SK-N-SH treated with all-trans-retinoic acid at 6 μM for 48 hours (cell line): ENCODE measurements around the gene AKNA.
A peak's percentile ranks its signal among the peaks of the same experiment; 100 is the strongest.

Source experiments
- ATAC-seq: fragments of 200-7000 bp; cut with Tn5 transposase; 3 replicates; pipeline ENCODE4 v1.9.1; 2020; ENCODE audit warnings: mild to moderate bottlenecking, moderate library complexity
- ARNTL ChIP-seq: fragments of 450-650 bp; formaldehyde crosslinking; IDR thresholded peaks from 2 replicates; pipeline ENCODE4 v1.5.0; 2020; ENCODE audit warnings: low read depth, mild to moderate bottlenecking, moderate library complexity, borderline replicate concordance
- BACH2 ChIP-seq: fragments of 250-450 bp; sonication (Bioruptor Pico); IDR thresholded peaks from 2 replicates; pipeline ENCODE4 v1.9.0; 2021; ENCODE audit warnings: mild to moderate bottlenecking, borderline replicate concordance
- CREB5 ChIP-seq: fragments of 250-450 bp; sonication (Bioruptor Pico); IDR thresholded peaks from 2 replicates; pipeline ENCODE4 v1.5.1; 2020; ENCODE audit warnings: low read depth, mild to moderate bottlenecking, moderate library complexity
- CSDC2 ChIP-seq: fragments of 250-450 bp; sonication (Bioruptor Pico); IDR thresholded peaks from 2 replicates; pipeline ENCODE4 v1.5.0; 2020; ENCODE audit warnings: mild to moderate bottlenecking, moderate library complexity
- CSRNP3 ChIP-seq: fragments of 250-450 bp; sonication (Bioruptor Pico); IDR thresholded peaks from 2 replicates; pipeline ENCODE4 v1.5.1; 2021; ENCODE audit warnings: mild to moderate bottlenecking, moderate library complexity
- ESRRG ChIP-seq: fragments of 250-450 bp; sonication (Bioruptor Pico); IDR thresholded peaks from 2 replicates; pipeline ENCODE4 v1.6.1; 2021; ENCODE audit warnings: mild to moderate bottlenecking
- GLIS3 ChIP-seq: fragments of 250-450 bp; sonication (Bioruptor Pico); IDR thresholded peaks from 2 replicates; pipeline ENCODE4 v1.5.0; 2020; ENCODE audit warnings: mild to moderate bottlenecking, moderate library complexity
- ISL1 ChIP-seq: fragments of 250-450 bp; sonication (Bioruptor Pico); IDR thresholded peaks from 2 replicates; pipeline ENCODE4 v2.1.2; 2022; ENCODE audit warnings: mild to moderate bottlenecking, moderate library complexity
- OSR1 ChIP-seq: fragments of 250-450 bp; sonication (Bioruptor Pico); IDR thresholded peaks from 2 replicates; pipeline ENCODE4 v1.8.0; 2022; ENCODE audit warnings: moderate library complexity, mild to moderate bottlenecking, inconsistent platforms
- PATZ1 ChIP-seq: fragments of 250-450 bp; sonication (Bioruptor Pico); IDR thresholded peaks from 2 replicates; pipeline ENCODE4 v1.8.0; 2020; ENCODE audit warnings: mild to moderate bottlenecking, moderate library complexity, borderline replicate concordance
- PPARA ChIP-seq: fragments of 250-450 bp; sonication (Bioruptor Pico); IDR thresholded peaks from 2 replicates; pipeline ENCODE4 v1.5.0; 2020; ENCODE audit warnings: mild to moderate bottlenecking, borderline replicate concordance
- RARB ChIP-seq: fragments of 250-450 bp; sonication (Bioruptor Pico); IDR thresholded peaks from 2 replicates; pipeline ENCODE4 v1.8.0; 2021; ENCODE audit warnings: mild to moderate bottlenecking, moderate library complexity
- SNAI2 ChIP-seq: fragments of 250-450 bp; sonication (Bioruptor Pico); IDR thresholded peaks from 2 replicates; pipeline ENCODE4 v1.5.0; 2020; ENCODE audit warnings: mild to moderate bottlenecking, moderate library complexity
- TCF4 ChIP-seq: fragments of 250-450 bp; sonication (Bioruptor Pico); IDR thresholded peaks from 2 replicates; pipeline ENCODE4 v1.8.0; 2021; ENCODE audit warnings: mild to moderate bottlenecking, moderate library complexity, borderline replicate concordance
- TSHZ2 ChIP-seq: fragments of 250-450 bp; sonication (Bioruptor Pico); IDR thresholded peaks from 2 replicates; pipeline ENCODE4 v1.5.0; 2020; ENCODE audit warnings: mild to moderate bottlenecking, moderate library complexity
- ZC3H10 ChIP-seq: fragments of 250-450 bp; sonication (Bioruptor Pico); IDR thresholded peaks from 2 replicates; pipeline ENCODE4 v1.5.1; 2021; ENCODE audit warnings: mild to moderate bottlenecking, moderate library complexity
- ZFP3 ChIP-seq: fragments of 250-450 bp; sonication (Bioruptor Pico); IDR thresholded peaks from 2 replicates; pipeline ENCODE4 v1.5.0; 2020; ENCODE audit warnings: mild to moderate bottlenecking, moderate library complexity
- ZFP30 ChIP-seq: fragments of 450-650 bp; formaldehyde crosslinking; IDR thresholded peaks from 2 replicates; pipeline ENCODE4 v1.5.0; 2022; ENCODE audit warnings: mild to moderate bottlenecking, moderate library complexity
- ZNF565 ChIP-seq: fragments of 450-650 bp; formaldehyde crosslinking; conservative IDR thresholded peaks from 2 replicates; pipeline ENCODE4 v1.5.0; 2020; ENCODE audit warnings: low read depth, mild to moderate bottlenecking, moderate library complexity
- ZNF70 ChIP-seq: fragments of 450-650 bp; formaldehyde crosslinking; IDR thresholded peaks from 2 replicates; pipeline ENCODE4 v1.5.0; 2020; ENCODE audit warnings: mild to moderate bottlenecking, moderate library complexity
- ZNF8 ChIP-seq: fragments of 450-650 bp; formaldehyde crosslinking; IDR thresholded peaks from 2 replicates; pipeline ENCODE4 v1.5.0; 2020; ENCODE audit warnings: mild to moderate bottlenecking, moderate library complexity
- TF ChIP-seq, protein P1 (sequence below): fragments of 250-450 bp; sonication (Bioruptor Pico); IDR thresholded peaks from 2 replicates; pipeline ENCODE4 v1.8.0; 2021; ENCODE audit warnings: low read depth, mild to moderate bottlenecking, moderate library complexity, borderline replicate concordance

The AKNA gene

DNA sequence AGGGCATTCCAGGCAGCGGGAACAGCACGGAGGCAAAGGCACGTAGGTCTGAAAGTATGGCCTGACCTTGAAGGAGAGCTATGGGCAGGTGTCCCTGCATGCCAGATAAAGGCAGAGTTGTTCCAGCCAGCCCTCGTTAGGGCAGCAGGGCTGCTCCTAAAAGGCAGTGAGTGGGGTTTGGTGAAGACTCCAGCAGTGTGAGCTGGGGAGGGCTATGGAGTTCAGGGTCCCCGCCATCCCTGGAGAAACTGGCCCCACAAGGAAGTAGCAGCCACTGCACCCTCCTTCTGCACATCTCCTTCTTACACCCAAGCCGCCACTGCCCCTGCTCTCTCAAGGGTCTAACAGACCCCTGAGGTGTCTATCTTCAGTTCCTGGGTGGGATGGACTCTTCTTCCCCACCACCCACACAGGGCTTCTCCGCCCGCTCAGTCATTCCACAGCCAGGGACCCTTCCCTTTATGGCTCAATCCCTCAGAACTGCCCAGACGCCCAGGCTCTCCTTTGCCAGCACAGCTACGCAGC is 1.4 kb downstream of the AKNA start:
- TF ChIP-seq ZFP30 (CRISPR knock-in tag), result no peak
- no peak for TF ChIP-seq RARB (CRISPR knock-in tag)
- TF ChIP-seq PPARA, result no peak
- no peak for TF ChIP-seq ZC3H10 (CRISPR knock-in tag)
- no peak for TF ChIP-seq ARNTL (CRISPR knock-in tag)
- TF ChIP-seq ISL1 (CRISPR knock-in tag), result no peak
- TF ChIP-seq BACH2 (CRISPR knock-in tag), result no peak
- no peak for TF ChIP-seq ESRRG (CRISPR knock-in tag)
- no peak for TF ChIP-seq TCF4 (CRISPR knock-in tag)
- TF ChIP-seq CSRNP3, result no peak
- no peak for TF ChIP-seq ZNF70 (CRISPR knock-in tag)
- no peak for TF ChIP-seq ZFP3
- TF ChIP-seq CSDC2 (CRISPR knock-in tag), result no peak
- no peak for TF ChIP-seq CREB5 (CRISPR knock-in tag)
- no peak for TF ChIP-seq ZNF8 (CRISPR knock-in tag)
- ATAC-seq, result no peak

DNA sequence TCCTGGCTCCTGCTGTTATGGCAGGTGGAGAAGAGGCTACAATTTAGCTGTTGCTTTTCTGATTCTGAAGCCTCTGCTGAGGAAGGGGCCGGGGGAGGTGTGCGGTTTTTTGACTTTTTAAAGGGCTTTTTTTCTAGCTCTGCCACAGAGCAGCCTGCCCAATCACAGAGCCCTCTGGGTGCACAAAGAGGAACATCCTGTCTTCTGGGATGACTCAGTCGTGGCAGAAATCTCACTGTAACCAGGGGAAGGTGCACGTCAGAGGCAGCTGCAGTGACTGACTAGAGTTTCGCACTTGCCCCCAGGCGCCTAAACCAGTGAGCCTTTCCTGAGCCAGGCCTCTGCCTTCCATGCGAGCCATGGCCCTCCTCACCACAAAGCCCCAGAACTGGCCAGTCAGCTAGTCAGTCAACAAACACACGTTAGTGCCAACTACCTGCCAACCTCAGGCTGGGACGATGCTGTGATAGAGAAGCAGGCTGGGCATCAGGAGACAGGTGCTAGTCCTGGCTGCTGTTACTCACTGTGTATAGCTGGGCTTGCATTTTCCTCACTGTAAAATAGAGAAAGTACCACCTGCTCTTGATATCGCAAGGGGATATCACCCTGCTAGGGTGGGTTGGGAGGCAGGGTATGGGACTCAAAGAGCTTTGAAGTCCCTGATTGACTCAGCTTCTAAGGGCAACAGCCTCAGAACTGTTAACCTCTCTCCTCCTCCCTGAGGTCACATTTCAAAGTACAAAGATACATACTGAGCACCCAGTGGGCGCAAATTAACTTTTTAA is 2.2 kb downstream of the AKNA start:
- TF ChIP-seq OSR1 (no peak), ISL1 (CRISPR knock-in tag) (no peak), CSRNP3 (no peak), RARB (CRISPR knock-in tag) (no peak), ZFP30 (CRISPR knock-in tag) (no peak), ZNF8 (CRISPR knock-in tag) (no peak), SNAI2 (no peak), BACH2 (CRISPR knock-in tag) (no peak), CSDC2 (CRISPR knock-in tag) (no peak), ZC3H10 (CRISPR knock-in tag) (no peak), ESRRG (CRISPR knock-in tag) (no peak), ZNF565 (CRISPR knock-in tag) (no peak)
- ATAC-seq, result peak; percentile 89

DNA sequence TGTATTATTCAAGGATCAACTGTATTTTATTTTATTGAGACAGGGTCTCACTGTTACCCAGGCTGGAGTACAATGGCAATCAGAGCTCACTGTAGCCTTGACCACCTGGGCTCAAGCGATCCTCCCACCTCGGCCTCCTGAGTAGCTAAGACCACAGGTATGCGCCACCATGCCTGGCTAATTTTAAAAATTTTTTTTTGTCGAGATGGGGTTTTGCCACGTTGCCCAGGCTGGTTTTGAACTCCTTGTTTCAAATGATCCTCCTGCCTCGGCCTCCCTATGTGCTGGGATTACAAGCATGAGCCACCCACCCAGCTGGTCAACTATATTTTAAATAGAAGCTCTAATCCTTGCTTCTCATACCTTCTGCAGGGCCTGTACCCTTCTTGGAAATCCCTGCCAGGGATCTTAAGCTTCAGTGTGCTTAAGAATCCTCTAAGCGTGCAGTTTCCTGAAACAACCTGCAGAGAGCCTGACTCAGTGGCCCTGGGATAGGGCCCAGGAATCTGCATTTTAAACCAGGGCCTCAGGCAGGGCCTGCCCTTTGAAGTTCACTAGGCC is 2.9 kb downstream of the AKNA start:
- TF ChIP-seq RARB (CRISPR knock-in tag) (no peak), GLIS3 (no peak), CSDC2 (CRISPR knock-in tag) (no peak)

GRCh38 chr9:114384341-114384740 is 3.4 kb downstream of the AKNA start:
- no peak for ATAC-seq
- TF ChIP-seq ZNF8 (CRISPR knock-in tag) (no peak), TCF4 (CRISPR knock-in tag) (no peak), CSDC2 (CRISPR knock-in tag) (no peak), ZFP3 (no peak), CSRNP3 (no peak), GLIS3 (no peak), ARNTL (CRISPR knock-in tag) (no peak), SNAI2 (no peak), TSHZ2 (no peak), PATZ1 (CRISPR knock-in tag) (no peak), ZFP30 (CRISPR knock-in tag) (no peak)
- TF ChIP-seq, protein P1, sequence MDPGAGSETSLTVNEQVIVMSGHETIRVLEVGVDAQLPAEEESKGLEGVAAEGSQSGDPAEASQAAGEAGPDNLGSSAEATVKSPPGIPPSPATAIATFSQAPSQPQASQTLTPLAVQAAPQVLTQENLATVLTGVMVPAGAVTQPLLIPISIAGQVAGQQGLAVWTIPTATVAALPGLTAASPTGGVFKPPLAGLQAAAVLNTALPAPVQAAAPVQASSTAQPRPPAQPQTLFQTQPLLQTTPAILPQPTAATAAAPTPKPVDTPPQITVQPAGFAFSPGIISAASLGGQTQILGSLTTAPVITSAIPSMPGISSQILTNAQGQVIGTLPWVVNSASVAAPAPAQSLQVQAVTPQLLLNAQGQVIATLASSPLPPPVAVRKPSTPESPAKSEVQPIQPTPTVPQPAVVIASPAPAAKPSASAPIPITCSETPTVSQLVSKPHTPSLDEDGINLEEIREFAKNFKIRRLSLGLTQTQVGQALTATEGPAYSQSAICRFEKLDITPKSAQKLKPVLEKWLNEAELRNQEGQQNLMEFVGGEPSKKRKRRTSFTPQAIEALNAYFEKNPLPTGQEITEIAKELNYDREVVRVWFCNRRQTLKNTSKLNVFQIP, result no peak

More for the DNA sequence above, 2.9 kb downstream of the AKNA start:
- peak; percentile 18 for ATAC-seq
